GM18526 (cell line): Measurements from ENCODE around the gene MAPKAPK2.

Source experiments
- POLR2A ChIP-seq: IDR thresholded peaks from 3 replicates; pipeline ENCODE4 v1.6.1; 2011; ENCODE audit not compliant: insufficient read length; ENCODE audit errors: extremely low read depth

The MAPKAPK2 gene

GRCh38 chr1:206729050-206729449 lies 44.3 kb downstream of the MAPKAPK2 start:
- TF ChIP-seq POLR2A, result no peak

GRCh38 chr1:206729507-206729906 lies 44.8 kb downstream of the MAPKAPK2 start:
- TF ChIP-seq POLR2A, result no peak

- TF ChIP-seq POLR2A, result no peak
Measured at GRCh38 chr1:206732508-206732907, 47.8 kb downstream of the MAPKAPK2 start.

- no peak for TF ChIP-seq POLR2A
Measured at GRCh38 chr1:206732992-206733391, 48.3 kb downstream of the MAPKAPK2 start.

- TF ChIP-seq POLR2A, result no peak
Measured at GRCh38 chr1:206734499-206735142, 49.9 kb downstream of the MAPKAPK2 start.

- no peak for TF ChIP-seq POLR2A
Measured at GRCh38 chr1:206735553-206736031, 50.9 kb downstream of the MAPKAPK2 start.

- no peak for TF ChIP-seq POLR2A
Measured at GRCh38 chr1:206736878-206737728, 52.4 kb downstream of the MAPKAPK2 start.

- TF ChIP-seq POLR2A, result no peak
Measured at GRCh38 chr1:206737729-206738201, 53.1 kb downstream of the MAPKAPK2 start.

GRCh38 chr1:206738370-206739366 lies 54.0 kb downstream of the MAPKAPK2 start:
- TF ChIP-seq POLR2A, result no peak

- TF ChIP-seq POLR2A, result peak; percentile 49
Measured at GRCh38 chr1:206739411-206740076, 54.8 kb downstream of the MAPKAPK2 start.

GRCh38 chr1:206741142-206741701 lies 56.5 kb downstream of the MAPKAPK2 start:
- TF ChIP-seq POLR2A, result peak; percentile 23

- no peak for TF ChIP-seq POLR2A
Measured at GRCh38 chr1:206742719-206743383, 58.1 kb downstream of the MAPKAPK2 start.

GRCh38 chr1:206744683-206745082 lies 60.0 kb downstream of the MAPKAPK2 start:
- TF ChIP-seq POLR2A, result no peak

GRCh38 chr1:206745301-206745700 lies 60.6 kb downstream of the MAPKAPK2 start:
- no peak for TF ChIP-seq POLR2A
